ENCODE measurements around the gene MAPK7.

MAPK7 gene

DNA sequence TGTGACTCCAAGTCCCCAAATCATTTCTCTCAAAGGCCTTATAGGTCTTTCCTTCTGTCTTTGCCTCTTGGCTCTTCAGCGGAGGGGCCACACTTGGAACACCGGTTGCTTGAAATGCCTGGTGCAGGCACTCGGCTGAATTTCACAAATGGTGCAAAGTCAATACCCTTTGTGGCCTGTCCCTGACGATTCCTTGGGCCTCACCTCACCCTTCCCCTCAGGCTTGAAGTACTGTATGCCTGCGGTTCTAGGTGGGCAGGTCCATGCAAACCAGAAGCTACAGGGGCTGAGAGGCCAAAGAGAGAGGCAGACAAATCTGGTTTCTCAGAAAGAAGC, 11.7 kb upstream of the MAPK7 start (continued):
- TF ChIP-seq, protein P1, sequence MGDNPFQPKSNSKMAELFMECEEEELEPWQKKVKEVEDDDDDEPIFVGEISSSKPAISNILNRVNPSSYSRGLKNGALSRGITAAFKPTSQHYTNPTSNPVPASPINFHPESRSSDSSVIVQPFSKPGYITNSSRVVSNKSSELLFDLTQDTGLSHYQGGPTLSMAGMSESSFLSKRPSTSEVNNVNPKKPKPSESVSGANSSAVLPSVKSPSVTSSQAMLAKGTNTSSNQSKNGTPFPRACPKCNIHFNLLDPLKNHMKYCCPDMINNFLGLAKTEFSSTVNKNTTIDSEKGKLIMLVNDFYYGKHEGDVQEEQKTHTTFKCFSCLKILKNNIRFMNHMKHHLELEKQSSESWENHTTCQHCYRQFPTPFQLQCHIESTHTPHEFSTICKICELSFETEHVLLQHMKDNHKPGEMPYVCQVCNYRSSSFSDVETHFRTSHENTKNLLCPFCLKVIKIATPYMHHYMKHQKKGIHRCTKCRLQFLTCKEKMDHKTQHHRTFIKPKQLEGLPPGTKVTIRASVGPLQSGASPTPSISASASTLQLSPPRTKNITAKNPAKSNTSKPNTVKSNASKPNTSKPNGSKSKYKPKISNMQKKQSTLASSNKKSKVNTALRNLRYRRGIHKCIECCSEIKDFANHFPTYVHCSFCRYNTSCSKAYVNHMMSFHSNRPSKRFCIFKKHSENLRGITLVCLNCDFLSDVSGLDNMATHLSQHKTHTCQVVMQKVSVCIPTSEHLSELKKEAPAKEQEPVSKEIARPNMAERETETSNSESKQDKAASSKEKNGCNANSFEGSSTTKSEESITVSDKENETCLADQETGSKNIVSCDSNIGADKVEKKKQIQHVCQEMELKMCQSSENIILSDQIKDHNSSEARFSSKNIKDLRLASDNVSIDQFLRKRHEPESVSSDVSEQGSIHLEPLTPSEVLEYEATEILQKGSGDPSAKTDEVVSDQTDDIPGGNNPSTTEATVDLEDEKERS (tag by site-specific recombination; IDR thresholded peaks at IDR 0.05): no peak
- TF ChIP-seq, protein P2, sequence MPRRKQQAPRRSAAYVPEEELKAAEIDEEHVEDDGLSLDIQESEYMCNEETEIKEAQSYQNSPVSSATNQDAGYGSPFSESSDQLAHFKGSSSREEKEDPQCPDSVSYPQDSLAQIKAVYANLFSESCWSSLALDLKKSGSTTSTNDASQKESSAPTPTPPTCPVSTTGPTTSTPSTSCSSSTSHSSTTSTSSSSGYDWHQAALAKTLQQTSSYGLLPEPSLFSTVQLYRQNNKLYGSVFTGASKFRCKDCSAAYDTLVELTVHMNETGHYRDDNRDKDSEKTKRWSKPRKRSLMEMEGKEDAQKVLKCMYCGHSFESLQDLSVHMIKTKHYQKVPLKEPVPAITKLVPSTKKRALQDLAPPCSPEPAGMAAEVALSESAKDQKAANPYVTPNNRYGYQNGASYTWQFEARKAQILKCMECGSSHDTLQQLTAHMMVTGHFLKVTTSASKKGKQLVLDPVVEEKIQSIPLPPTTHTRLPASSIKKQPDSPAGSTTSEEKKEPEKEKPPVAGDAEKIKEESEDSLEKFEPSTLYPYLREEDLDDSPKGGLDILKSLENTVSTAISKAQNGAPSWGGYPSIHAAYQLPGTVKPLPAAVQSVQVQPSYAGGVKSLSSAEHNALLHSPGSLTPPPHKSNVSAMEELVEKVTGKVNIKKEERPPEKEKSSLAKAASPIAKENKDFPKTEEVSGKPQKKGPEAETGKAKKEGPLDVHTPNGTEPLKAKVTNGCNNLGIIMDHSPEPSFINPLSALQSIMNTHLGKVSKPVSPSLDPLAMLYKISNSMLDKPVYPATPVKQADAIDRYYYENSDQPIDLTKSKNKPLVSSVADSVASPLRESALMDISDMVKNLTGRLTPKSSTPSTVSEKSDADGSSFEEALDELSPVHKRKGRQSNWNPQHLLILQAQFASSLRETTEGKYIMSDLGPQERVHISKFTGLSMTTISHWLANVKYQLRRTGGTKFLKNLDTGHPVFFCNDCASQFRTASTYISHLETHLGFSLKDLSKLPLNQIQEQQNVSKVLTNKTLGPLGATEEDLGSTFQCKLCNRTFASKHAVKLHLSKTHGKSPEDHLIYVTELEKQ (tag by site-specific recombination; IDR thresholded peaks at IDR 0.05; ENCODE audit: borderline replicate concordance): no peak
- no peak for TF ChIP-seq ZXDB (tag by site-specific recombination; IDR thresholded peaks at IDR 0.05)
- no peak for TF ChIP-seq KLF9 (tag by site-specific recombination; IDR thresholded peaks at IDR 0.05; ENCODE audit: low read depth)
- no peak for TF ChIP-seq ZNF544 (tag by site-specific recombination; IDR thresholded peaks at IDR 0.05)
- no peak for TF ChIP-seq ZNF416 (tag by site-specific recombination; IDR thresholded peaks at IDR 0.05)
- TF ChIP-seq ZSCAN23 (tag by site-specific recombination; IDR thresholded peaks at IDR 0.05): no peak
- TF ChIP-seq GLI4 (tag by site-specific recombination; IDR thresholded peaks at IDR 0.05): no peak
- TF ChIP-seq, protein P3, sequence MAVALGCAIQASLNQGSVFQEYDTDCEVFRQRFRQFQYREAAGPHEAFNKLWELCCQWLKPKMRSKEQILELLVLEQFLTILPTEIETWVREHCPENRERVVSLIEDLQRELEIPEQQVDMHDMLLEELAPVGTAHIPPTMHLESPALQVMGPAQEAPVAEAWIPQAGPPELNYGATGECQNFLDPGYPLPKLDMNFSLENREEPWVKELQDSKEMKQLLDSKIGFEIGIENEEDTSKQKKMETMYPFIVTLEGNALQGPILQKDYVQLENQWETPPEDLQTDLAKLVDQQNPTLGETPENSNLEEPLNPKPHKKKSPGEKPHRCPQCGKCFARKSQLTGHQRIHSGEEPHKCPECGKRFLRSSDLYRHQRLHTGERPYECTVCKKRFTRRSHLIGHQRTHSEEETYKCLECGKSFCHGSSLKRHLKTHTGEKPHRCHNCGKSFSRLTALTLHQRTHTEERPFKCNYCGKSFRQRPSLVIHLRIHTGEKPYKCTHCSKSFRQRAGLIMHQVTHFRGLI (tag by site-specific recombination; IDR thresholded peaks at IDR 0.05): no peak
- no peak for TF ChIP-seq ZNF366 (tag by site-specific recombination; conservative IDR thresholded peaks at IDR 0.05)

DNA sequence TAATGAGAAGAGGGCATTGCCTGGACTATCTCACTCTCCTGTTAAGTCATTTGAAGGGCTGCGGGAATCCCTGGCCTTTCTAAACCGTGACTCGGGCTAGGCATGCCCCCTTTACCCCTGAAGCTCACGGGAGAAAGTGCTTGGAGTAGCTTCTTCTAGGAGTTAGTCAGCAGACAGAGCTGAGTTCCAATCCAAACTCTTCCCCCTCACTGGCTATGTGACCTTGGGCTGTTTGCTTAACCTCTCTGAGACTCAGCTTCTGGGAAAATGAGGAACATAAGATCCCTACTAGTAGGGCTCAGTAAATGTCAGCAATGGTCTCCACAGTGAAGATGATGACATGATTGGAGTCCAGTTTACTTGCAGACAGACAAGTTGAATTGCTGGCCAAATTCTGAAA, 10.1 kb upstream of the MAPK7 start:
- ChIA-PET POLR2A (interaction anchor here (2.4 kb wide), 1 partner anchor 10 kb away, joined by 10 read pairs; the partner anchor contains the start of gene MAPK7), CTCF (interaction anchor here (1.2 kb wide), 1 partner anchor 399 kb away, joined by 3 read pairs; no protein-coding TSS in a partner anchor)
- Histone ChIP-seq H3K9me3 (ENCODE audit: control insufficient read depth, insufficient read depth, low read depth, low read length) (no peaks in the 10 kb centered on the region), H3K27ac (ENCODE audit: extremely low read depth, low read depth, low read length) (no peak overlapping the region), H3K36me3 (ENCODE audit: control insufficient read depth in 2 of 2, insufficient read depth in 1 of 2, low read length in 2 of 2) (no peaks in the 10 kb centered on the region), H3K4me3 (ENCODE audit: low read depth, low read length) (no peak overlapping the region), H3K4me1 (ENCODE audit: control insufficient read depth, insufficient read depth, low read length) (no peaks in the 10 kb centered on the region; the same call in 1 of the 2 replicates)
- TF ChIP-seq IKZF3 (tag by site-specific recombination; IDR thresholded peaks at IDR 0.05): no peak
- no peak for TF ChIP-seq ZXDB (tag by site-specific recombination; IDR thresholded peaks at IDR 0.05)
- no peak for TF ChIP-seq YY2 (tag by site-specific recombination; IDR thresholded peaks at IDR 0.05)
- no peak for TF ChIP-seq ZFP69B (tag by site-specific recombination; IDR thresholded peaks at IDR 0.05)
- no peak for TF ChIP-seq ZNF335 (tag by site-specific recombination; conservative IDR thresholded peaks at IDR 0.05)
- no peak for TF ChIP-seq GFI1B (tag by site-specific recombination; IDR thresholded peaks at IDR 0.05)
- TF ChIP-seq ZNF140 (tag by site-specific recombination; IDR thresholded peaks at IDR 0.05): no peak
- TF ChIP-seq GLIS1 (tag by site-specific recombination; IDR thresholded peaks at IDR 0.05): no peak
- no peak for TF ChIP-seq ZNF146 (tag by site-specific recombination; IDR thresholded peaks at IDR 0.05)
- TF ChIP-seq ZBTB1 (tag by site-specific recombination; IDR thresholded peaks at IDR 0.05): no peak
- no peak for TF ChIP-seq ZNF76 (tag by site-specific recombination; IDR thresholded peaks at IDR 0.05; ENCODE audit: borderline replicate concordance, low read depth)
- TF ChIP-seq, protein P4, sequence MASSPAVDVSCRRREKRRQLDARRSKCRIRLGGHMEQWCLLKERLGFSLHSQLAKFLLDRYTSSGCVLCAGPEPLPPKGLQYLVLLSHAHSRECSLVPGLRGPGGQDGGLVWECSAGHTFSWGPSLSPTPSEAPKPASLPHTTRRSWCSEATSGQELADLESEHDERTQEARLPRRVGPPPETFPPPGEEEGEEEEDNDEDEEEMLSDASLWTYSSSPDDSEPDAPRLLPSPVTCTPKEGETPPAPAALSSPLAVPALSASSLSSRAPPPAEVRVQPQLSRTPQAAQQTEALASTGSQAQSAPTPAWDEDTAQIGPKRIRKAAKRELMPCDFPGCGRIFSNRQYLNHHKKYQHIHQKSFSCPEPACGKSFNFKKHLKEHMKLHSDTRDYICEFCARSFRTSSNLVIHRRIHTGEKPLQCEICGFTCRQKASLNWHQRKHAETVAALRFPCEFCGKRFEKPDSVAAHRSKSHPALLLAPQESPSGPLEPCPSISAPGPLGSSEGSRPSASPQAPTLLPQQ (tag by site-specific recombination; IDR thresholded peaks at IDR 0.05): no peak
- TF ChIP-seq, protein P5, sequence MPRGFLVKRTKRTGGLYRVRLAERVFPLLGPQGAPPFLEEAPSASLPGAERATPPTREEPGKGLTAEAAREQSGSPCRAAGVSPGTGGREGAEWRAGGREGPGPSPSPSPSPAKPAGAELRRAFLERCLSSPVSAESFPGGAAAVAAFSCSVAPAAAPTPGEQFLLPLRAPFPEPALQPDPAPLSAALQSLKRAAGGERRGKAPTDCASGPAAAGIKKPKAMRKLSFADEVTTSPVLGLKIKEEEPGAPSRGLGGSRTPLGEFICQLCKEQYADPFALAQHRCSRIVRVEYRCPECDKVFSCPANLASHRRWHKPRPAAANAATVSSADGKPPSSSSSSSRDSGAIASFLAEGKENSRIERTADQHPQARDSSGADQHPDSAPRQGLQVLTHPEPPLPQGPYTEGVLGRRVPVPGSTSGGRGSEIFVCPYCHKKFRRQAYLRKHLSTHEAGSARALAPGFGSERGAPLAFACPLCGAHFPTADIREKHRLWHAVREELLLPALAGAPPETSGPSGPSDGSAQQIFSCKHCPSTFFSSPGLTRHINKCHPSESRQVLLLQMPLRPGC (tag by site-specific recombination; IDR thresholded peaks at IDR 0.05): no peak
- no peak for TF ChIP-seq ZNF664 (tag by site-specific recombination; IDR thresholded peaks at IDR 0.05)
- TF ChIP-seq ZNF501 (tag by site-specific recombination; IDR thresholded peaks at IDR 0.05): no peak
- no peak for TF ChIP-seq ZNF792 (tag by site-specific recombination; IDR thresholded peaks at IDR 0.05)
